Nephron (organoid): ENCODE measurements around the gene MED13L.

Experiments
- H3K27ac Mint-ChIP-seq, 3 experiments: 2 replicates each; pipeline ENCODE4 v1.8.0; 2020; ENCODE audit warnings: mixed read lengths in 3 of 3, mild to moderate bottlenecking in 2 of 3, moderate library complexity in 1 of 3
- H3K27me3 Mint-ChIP-seq: 2 replicates; pipeline ENCODE4 v1.8.0; 2021; ENCODE audit warnings: low read depth, mild to moderate bottlenecking, moderate library complexity, mixed read lengths
- H3K36me3 Mint-ChIP-seq: 2 replicates; pipeline ENCODE4 v1.8.0; 2020; ENCODE audit warnings: low read depth, mixed read lengths
- H3K4me1 Mint-ChIP-seq: 2 replicates; pipeline ENCODE4 v1.8.0; 2020; ENCODE audit warnings: mixed read lengths
- H3K4me3 Mint-ChIP-seq, 3 experiments: 2 replicates each; pipeline ENCODE4 v1.8.0; 2020; ENCODE audit warnings: mild to moderate bottlenecking in 3 of 3, mixed read lengths in 3 of 3, moderate library complexity in 2 of 3
- H3K9me3 Mint-ChIP-seq: 2 replicates; pipeline ENCODE4 v1.8.0; 2020; ENCODE audit warnings: mixed read lengths
- TF ChIP-seq, protein P1 (sequence below), 3 experiments: fragments of 200-600 bp; sonication (generic); IDR thresholded peaks; one replicate each; pipeline ENCODE4 v1.5.0; 2021; ENCODE audit warnings: antibody characterized with exemption in 3 of 3; ENCODE audit not compliant: unreplicated experiment in 3 of 3

Gene MED13L

DNA sequence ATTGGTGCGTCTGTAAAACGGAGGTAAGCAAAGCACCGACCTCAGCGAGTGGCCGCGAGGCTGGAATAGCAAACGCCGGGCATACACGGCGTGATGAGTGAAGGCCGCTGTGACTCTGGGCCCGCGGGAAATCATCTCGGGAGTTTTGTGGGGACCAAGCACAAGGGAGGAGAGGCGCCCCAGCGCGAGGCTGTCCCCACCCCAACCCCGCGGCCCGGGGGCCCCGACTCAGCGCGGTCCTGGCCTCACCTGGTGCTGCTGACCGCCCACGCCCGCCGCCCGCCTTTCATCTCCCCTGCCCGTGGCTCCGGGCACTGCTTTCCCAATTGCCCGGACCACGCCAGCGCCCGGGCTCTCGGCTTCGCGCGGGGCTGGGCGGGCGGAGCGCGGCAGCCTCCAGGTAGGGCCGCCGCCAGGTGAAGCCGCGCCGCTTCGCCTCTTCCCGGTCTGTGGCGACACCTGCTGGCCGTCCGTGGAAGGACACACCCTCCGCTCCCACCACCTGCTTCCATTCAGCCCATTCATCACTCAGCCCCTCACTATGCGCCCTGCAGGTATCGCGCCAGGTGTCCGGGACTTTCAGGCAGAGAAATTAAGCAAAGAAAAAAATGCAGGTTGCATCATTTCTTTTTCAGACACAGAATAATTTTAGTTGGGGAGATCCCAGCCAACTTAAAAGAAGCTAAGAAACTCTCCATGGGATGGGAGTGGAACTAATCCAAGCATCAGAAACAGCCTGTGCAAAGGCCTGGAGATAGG, 360.4 kb downstream of the MED13L start:
- Mint-ChIP-seq H3K9me3 (peaks cover 10% of the 10 kb centered on the region), H3K4me1 (no peaks in the 10 kb centered on the region), H3K27me3 (peaks cover 49% of the 10 kb centered on the region), H3K4me3 (peak overlapping the region; percentile 59 to 63 (median 62)), H3K27ac (no peak overlapping the region), H3K36me3 (no peaks in the 10 kb centered on the region)
- TF ChIP-seq, protein P1, sequence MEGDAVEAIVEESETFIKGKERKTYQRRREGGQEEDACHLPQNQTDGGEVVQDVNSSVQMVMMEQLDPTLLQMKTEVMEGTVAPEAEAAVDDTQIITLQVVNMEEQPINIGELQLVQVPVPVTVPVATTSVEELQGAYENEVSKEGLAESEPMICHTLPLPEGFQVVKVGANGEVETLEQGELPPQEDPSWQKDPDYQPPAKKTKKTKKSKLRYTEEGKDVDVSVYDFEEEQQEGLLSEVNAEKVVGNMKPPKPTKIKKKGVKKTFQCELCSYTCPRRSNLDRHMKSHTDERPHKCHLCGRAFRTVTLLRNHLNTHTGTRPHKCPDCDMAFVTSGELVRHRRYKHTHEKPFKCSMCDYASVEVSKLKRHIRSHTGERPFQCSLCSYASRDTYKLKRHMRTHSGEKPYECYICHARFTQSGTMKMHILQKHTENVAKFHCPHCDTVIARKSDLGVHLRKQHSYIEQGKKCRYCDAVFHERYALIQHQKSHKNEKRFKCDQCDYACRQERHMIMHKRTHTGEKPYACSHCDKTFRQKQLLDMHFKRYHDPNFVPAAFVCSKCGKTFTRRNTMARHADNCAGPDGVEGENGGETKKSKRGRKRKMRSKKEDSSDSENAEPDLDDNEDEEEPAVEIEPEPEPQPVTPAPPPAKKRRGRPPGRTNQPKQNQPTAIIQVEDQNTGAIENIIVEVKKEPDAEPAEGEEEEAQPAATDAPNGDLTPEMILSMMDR (IDR thresholded peaks at IDR 0.05; ENCODE audit: unreplicated experiment in 3 of 3), result peak; percentile 92 to 98 (median 97)

DNA sequence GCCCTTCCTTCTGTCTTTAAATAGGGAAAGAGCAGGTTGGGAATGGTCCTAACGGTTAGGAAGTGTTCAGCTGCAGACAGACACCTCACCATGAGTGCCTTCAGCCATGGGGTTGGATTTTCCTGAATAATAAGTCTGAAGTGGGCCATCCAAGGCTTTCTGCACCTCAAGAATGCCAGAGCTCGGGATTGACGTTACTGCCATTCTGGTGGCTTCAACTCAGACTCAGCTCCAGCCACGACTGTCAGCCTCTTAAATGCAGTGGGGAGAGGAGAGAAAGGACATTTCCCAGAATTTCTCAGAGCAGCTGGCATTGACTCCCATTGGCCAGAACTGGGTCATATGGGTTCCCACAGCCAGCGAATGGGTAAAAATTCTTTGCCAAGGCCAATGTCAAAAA, 363.4 kb downstream of the MED13L start:
- H3K27me3 Mint-ChIP-seq, result peaks cover 42% of the 10 kb centered on the region
- TF ChIP-seq, protein P1 (IDR thresholded peaks at IDR 0.05; ENCODE audit: unreplicated experiment in 3 of 3), result no peak
- H3K4me3 Mint-ChIP-seq, result no peak overlapping the region
- H3K27ac Mint-ChIP-seq, result no peak overlapping the region
- H3K9me3 Mint-ChIP-seq, result peaks cover 2% of the 10 kb centered on the region
- H3K36me3 Mint-ChIP-seq, result no peaks in the 10 kb centered on the region
- no peaks in the 10 kb centered on the region for H3K4me1 Mint-ChIP-seq

DNA sequence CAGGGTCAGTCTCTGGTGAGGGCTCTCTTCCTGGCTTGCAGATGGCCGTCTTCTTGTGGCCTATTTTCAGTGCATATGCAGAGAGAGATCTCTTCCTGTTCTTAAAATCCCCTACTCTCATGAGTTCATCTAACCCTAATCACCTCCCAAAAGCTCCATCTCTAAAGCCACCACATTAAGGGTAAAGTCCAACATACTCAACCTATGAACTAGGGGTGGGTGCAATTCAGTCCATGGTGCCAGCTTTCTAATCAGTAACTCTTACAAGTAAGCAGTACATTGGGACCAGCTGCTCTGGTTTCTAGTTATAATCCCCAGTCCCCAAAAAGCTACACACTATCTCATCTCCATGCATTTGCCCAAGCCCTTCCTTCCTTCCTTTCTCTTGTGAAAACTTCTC, 365.1 kb downstream of the MED13L start:
- TF ChIP-seq, protein P1 (IDR thresholded peaks at IDR 0.05; ENCODE audit: unreplicated experiment in 3 of 3), result no peak
- no peak overlapping the region for H3K27ac Mint-ChIP-seq
- peaks cover 25% of the 10 kb centered on the region for H3K27me3 Mint-ChIP-seq
- no peak overlapping the region for H3K4me3 Mint-ChIP-seq
- H3K36me3 Mint-ChIP-seq, result no peaks in the 10 kb centered on the region
- peaks cover 2% of the 10 kb centered on the region for H3K9me3 Mint-ChIP-seq
- peaks cover 9% of the 10 kb centered on the region for H3K4me1 Mint-ChIP-seq

DNA sequence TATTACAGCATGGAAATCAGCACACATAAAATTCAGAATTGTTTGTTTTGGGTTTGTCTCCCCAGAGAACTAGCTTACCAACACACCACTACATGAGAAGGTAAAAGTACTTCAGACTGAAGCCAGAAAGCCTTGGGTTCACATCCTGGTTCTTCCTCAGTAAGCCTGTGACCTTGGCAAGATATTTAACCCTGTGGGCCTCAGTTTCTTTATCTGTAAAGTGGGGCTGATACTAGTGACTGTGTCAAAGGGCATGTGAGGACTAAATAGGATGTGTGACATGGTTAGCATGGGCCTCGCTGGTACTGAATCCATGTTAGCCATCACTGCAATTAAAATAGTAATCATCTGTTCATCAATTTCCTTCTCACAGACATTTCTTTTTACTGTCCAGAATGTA, 366.1 kb downstream of the MED13L start:
- peaks cover 2% of the 10 kb centered on the region for H3K9me3 Mint-ChIP-seq
- no peaks in the 10 kb centered on the region for H3K36me3 Mint-ChIP-seq

DNA sequence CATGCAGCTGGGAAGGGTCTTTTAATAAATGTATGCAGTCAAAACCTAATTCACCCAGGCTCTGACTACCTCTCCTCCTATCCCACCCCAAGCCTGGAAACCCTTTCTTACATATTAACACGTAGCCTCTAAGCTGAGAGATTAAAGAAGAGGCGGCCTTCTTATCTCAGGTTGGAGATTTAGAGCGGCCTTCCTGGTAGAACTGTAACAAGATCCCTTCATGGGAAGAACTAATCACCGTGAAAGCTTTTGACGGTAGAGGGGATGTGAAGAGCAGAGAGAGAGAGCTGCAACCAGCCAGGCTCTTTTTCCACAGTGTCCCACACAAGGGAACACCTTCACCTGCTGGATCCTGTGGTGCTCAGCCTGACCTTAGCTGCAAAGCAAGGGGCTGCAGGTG, 367.4 kb downstream of the MED13L start:
- H3K36me3 Mint-ChIP-seq, result no peaks in the 10 kb centered on the region
- peaks cover 9% of the 10 kb centered on the region for H3K4me1 Mint-ChIP-seq
- TF ChIP-seq, protein P1 (IDR thresholded peaks at IDR 0.05; ENCODE audit: unreplicated experiment in 3 of 3), result no peak
- no peak overlapping the region for H3K27ac Mint-ChIP-seq
- H3K9me3 Mint-ChIP-seq, result peaks cover 2% of the 10 kb centered on the region
- H3K4me3 Mint-ChIP-seq, result no peak overlapping the region
- peaks cover 14% of the 10 kb centered on the region for H3K27me3 Mint-ChIP-seq

More for the DNA sequence above, 366.1 kb downstream of the MED13L start:
- TF ChIP-seq, protein P1 (IDR thresholded peaks at IDR 0.05; ENCODE audit: unreplicated experiment in 3 of 3), result no peak
- Mint-ChIP-seq H3K4me1 (peaks cover 9% of the 10 kb centered on the region), H3K27me3 (peaks cover 25% of the 10 kb centered on the region), H3K4me3 (no peak overlapping the region), H3K27ac (no peak overlapping the region)
